IMR-90 (cell line): ENCODE results near the gene GSPT1. TPM values are rescaled to one million over a fixed set of nuclear protein-coding genes. Genes with fewer than 3 reads are reported as not detected.
"Not testable (repeated sequence)": the region's sequence is repeated elsewhere in the genome, so short reads cannot be mapped to it uniquely, and the experiment has no call there.

Source experiments
- ATAC-seq: fragments of 200-7000 bp; cut with Tn5 transposase; 2 replicates; pipeline ENCODE4 v1.9.1; 2020; ENCODE audit warnings: low read depth, mild to moderate bottlenecking, moderate library complexity
- BruUV-seq: library from RNA; stranded (reverse); fragments of 400-500 nt; replicated peaks from 2 replicates; lab custom pipeline; 2021; lab: Mats Ljungman, UMichigan
- CTCF ChIA-PET: fragments of 300-600 bp; formaldehyde crosslinking; extraction: SDS; loops from one replicate; lab custom pipeline; 2021; ENCODE audit warnings: antibody characterized with exemption; lab: Yijun Ruan, JAX
- POLR2A ChIA-PET: fragments of 300-600 bp; sonication (Branson Sonifier 250); formaldehyde crosslinking; loops from one replicate; lab custom pipeline; 2022; ENCODE audit warnings: antibody characterized with exemption; ENCODE audit not compliant: unreplicated experiment; lab: Charles Lee
- DNase-seq: peaks from one replicate; pipeline ENCODE4 v3.0.0; 2013
- H2AFZ ChIP-seq: replicated peaks from 2 replicates; pipeline ENCODE3; 2013; ENCODE audit warnings: low read length, mild to moderate bottlenecking; ENCODE audit not compliant: poor library complexity
- H2AK5ac ChIP-seq: 2 replicates; pipeline ENCODE4 v1.6.1; 2013; ENCODE audit warnings: low read depth, low read length, inconsistent platforms
- H2AK9ac ChIP-seq: replicated peaks from 2 replicates; pipeline ENCODE3; 2013; ENCODE audit warnings: mild to moderate bottlenecking, low read depth, low read length, moderate library complexity; ENCODE audit not compliant: poor library complexity
- H2BK120ac ChIP-seq: 2 replicates; pipeline ENCODE4 v1.6.1; 2013; ENCODE audit warnings: low read depth, low read length, inconsistent platforms
- H2BK15ac ChIP-seq: 3 replicates; pipeline ENCODE4 v1.6.1; 2013; ENCODE audit warnings: low read depth, low read length, inconsistent platforms
- H2BK20ac ChIP-seq: 2 replicates; pipeline ENCODE4 v1.6.1; 2013; ENCODE audit warnings: low read depth, mild to moderate bottlenecking, inconsistent platforms, low read length, moderate library complexity
- H2BK5ac ChIP-seq: 2 replicates; pipeline ENCODE4 v1.6.1; 2013; ENCODE audit warnings: mild to moderate bottlenecking, low read depth, low read length, inconsistent platforms; ENCODE audit not compliant: poor library complexity, severe bottlenecking
- H3K14ac ChIP-seq: replicated peaks from 2 replicates; pipeline ENCODE4 v1.6.1; 2013; ENCODE audit warnings: low read depth, low read length, inconsistent platforms
- H3K18ac ChIP-seq: 2 replicates; pipeline ENCODE4 v1.6.1; 2013; ENCODE audit warnings: low read depth, low read length, control low read depth
- H3K23ac ChIP-seq: 2 replicates; pipeline ENCODE4 v1.6.1; 2013; ENCODE audit warnings: low read depth, low read length, inconsistent platforms
- H3K27ac ChIP-seq: 2 replicates; pipeline ENCODE4 v1.5.1; 2013; ENCODE audit warnings: mild to moderate bottlenecking, control low read depth, low read length; ENCODE audit not compliant: insufficient read depth
- H3K27me3 ChIP-seq: 2 replicates; pipeline ENCODE4 v1.6.1; 2013; ENCODE audit warnings: low read length; ENCODE audit not compliant: control insufficient read depth, insufficient read depth
- H3K36me3 ChIP-seq: 2 replicates; pipeline ENCODE4 v1.6.1; 2013; ENCODE audit warnings: low read length, mixed read lengths; ENCODE audit not compliant: control insufficient read depth, insufficient read depth
- H3K4ac ChIP-seq: 2 replicates; pipeline ENCODE4 v1.6.1; 2013; ENCODE audit warnings: low read depth, low read length, inconsistent platforms
- H3K4me1 ChIP-seq: 2 replicates; pipeline ENCODE4 v1.6.1; 2013; ENCODE audit warnings: low read length, mixed read lengths; ENCODE audit not compliant: control insufficient read depth, insufficient read depth
- H3K4me2 ChIP-seq: 2 replicates; pipeline ENCODE4 v1.6.1; 2013; ENCODE audit warnings: low read depth, mild to moderate bottlenecking, control low read depth, low read length, moderate library complexity
- H3K4me3 ChIP-seq: 2 replicates; pipeline ENCODE4 v1.5.1; 2013; ENCODE audit warnings: low read depth, mild to moderate bottlenecking, control low read depth, low read length, moderate library complexity; ENCODE audit not compliant: insufficient read depth
- H3K56ac ChIP-seq: 2 replicates; pipeline ENCODE4 v1.6.1; 2013; ENCODE audit warnings: low read length, inconsistent platforms; ENCODE audit not compliant: insufficient read depth; ENCODE audit errors: extremely low read depth
- H3K79me1 ChIP-seq, 2 experiments: 2 replicates each; pipeline ENCODE4 v1.6.1; 2013; ENCODE audit warnings: low read length in 2 of 2, inconsistent platforms in 1 of 2, low read depth in 1 of 2
- H3K9ac ChIP-seq: 2 replicates; pipeline ENCODE4 v1.6.1; 2013; ENCODE audit warnings: low read depth, low read length, control low read depth
- H3K9me1 ChIP-seq: 2 replicates; pipeline ENCODE4 v1.6.1; 2013; ENCODE audit warnings: low read length, inconsistent platforms; ENCODE audit not compliant: insufficient read depth
- H3K9me3 ChIP-seq: 2 replicates; pipeline ENCODE4 v1.6.1; 2013; ENCODE audit warnings: low read length; ENCODE audit not compliant: control insufficient read depth, insufficient read depth
- H4K20me1 ChIP-seq: 2 replicates; pipeline ENCODE4 v1.6.1; 2013; ENCODE audit warnings: low read length, inconsistent platforms; ENCODE audit not compliant: insufficient read depth
- H4K5ac ChIP-seq: 2 replicates; pipeline ENCODE4 v1.6.1; 2013; ENCODE audit warnings: mild to moderate bottlenecking, low read depth, low read length, control low read depth
- H4K8ac ChIP-seq, 2 experiments: 2 replicates each; pipeline ENCODE4 v1.6.1; 2013; ENCODE audit warnings: low read depth in 2 of 2, low read length in 2 of 2, control low read depth in 1 of 2, inconsistent platforms in 1 of 2
- H4K91ac ChIP-seq: 2 replicates; pipeline ENCODE4 v1.6.1; 2013; ENCODE audit warnings: low read depth, low read length, inconsistent platforms; ENCODE audit not compliant: insufficient read depth
- WGBS, 2 experiments: methylation state at CpG; one replicate each; pipeline versions ENCODE4 v1.1.5 to v1.1.7; 2013; ENCODE audit warnings: missing lambda C conversion rate in 2 of 2; ENCODE audit not compliant: insufficient read length in 1 of 2; ENCODE audit errors: extremely low coverage in 2 of 2; 5-methylcytosine and 5-hydroxymethylcytosine counted together
- dilution Hi-C: fragments of 300-500 bp; cut with HindIII; formaldehyde crosslinking; loops from one replicate; pipeline ENCODE4 v1.14.3; 2018; ENCODE audit warnings: low sequenced_read_pairs; ENCODE audit not compliant: unreplicated experiment
- in situ Hi-C: fragments of 300-500 bp; cut with MboI; formaldehyde crosslinking; loops from 3 replicates; pipeline ENCODE4 v1.14.3; 2019; ENCODE audit warnings: low sequenced_read_pairs, inconsistent platforms, mixed read lengths
- intact Hi-C: fragments of 100-400 bp; cut with micrococcal nuclease; formaldehyde crosslinking; loops from 2 replicates; pipeline ENCODE4 v1.10.0; 2022
- microRNA-seq, 2 experiments: library from miRNA; stranded (forward) in 1 of 2; unstranded in 1 of 2; fragments of 10-50 nt in 1 of 2; fragments of <30 nt in 1 of 2; gene quantifications in 1 of 2; microRNA quantifications in 1 of 2; one replicate each; pipeline versions ENCODE3 to v1.1.0; 2013 to 2020; ENCODE audit not compliant: insufficient read depth in 1 of 2, insufficient read length in 1 of 2, unreplicated experiment in 1 of 2
- polyA plus RNA-seq, 3 experiments: library from polyadenylated mRNA; depleted of rRNA; stranded (reverse); fragments of >200 nt; gene quantifications; 2 replicates each; pipeline ENCODE4 v1.2.3, GENCODE V29; 2012; ENCODE audit warnings: low replicate concordance in 1 of 3
- small RNA-seq, 5 experiments: library from RNA; depleted of rRNA; stranded (forward); fragments of <200 nt; gene quantifications; one replicate each; pipeline ENCODE3, GENCODE V24; 2012
- total RNA-seq: library from RNA; depleted of rRNA; stranded (reverse); fragments of >200 nt; gene quantifications from 2 replicates; pipeline ENCODE4 v1.2.3, GENCODE V29; 2012; rRNA removed

GSPT1 gene
- total and polyA plus RNA-seq, 2 of the 4 experiments (the other 2 are of a cell fraction) = 76.3 to 84.8 TPM

GRCh38 chr16:11818970-11819369 is 96.8 kb downstream of the GSPT1 start:
- H4K8ac ChIP-seq, H2AK9ac ChIP-seq, H3K9me3 ChIP-seq, H4K91ac ChIP-seq, H3K4me1 ChIP-seq, H3K4ac ChIP-seq, H3K4me3 ChIP-seq, H2AK5ac ChIP-seq, H3K79me1 ChIP-seq, H3K56ac ChIP-seq, CTCF ChIA-PET, DNase-seq, H2AFZ ChIP-seq, H3K9ac ChIP-seq, H2BK15ac ChIP-seq, ATAC-seq, H3K23ac ChIP-seq, H2BK20ac ChIP-seq, BruUV-seq, H2BK5ac ChIP-seq, H3K4me2 ChIP-seq, dilution Hi-C loops, H3K14ac ChIP-seq, H3K9me1 ChIP-seq, POLR2A ChIA-PET, H3K27me3 ChIP-seq, H3K27ac ChIP-seq, H4K20me1 ChIP-seq, H2BK120ac ChIP-seq, H3K18ac ChIP-seq, H4K5ac ChIP-seq, H3K36me3 ChIP-seq: not testable (repeated sequence)
- intact Hi-C loops = loop anchor here (10.0 kb wide), 1 partner anchor 174 kb away; no protein-coding TSS in a partner anchor
- in situ Hi-C loops = loop anchor here (10.0 to 25.0 kb wide), 2 partner anchors 414 to 857 kb away; no protein-coding TSS in a partner anchor
- 100% methylated on average over 1 of the region's 13 CpGs; no CpG with 5 or more reads in 1 of the 2 experiments for WGBS, 2 experiments

Small RNA genes within 50 kb of the gene (microRNA-seq; reads per million reads assigned to microRNA genes)
- gene AC007216.5 (ENCODE audit: insufficient read depth, insufficient read length) (not detected), gene COX6CP1 (ENCODE audit: insufficient read depth, insufficient read length) (not detected)

Small RNA genes within 50 kb of the gene (small RNA-seq; reads per million reads assigned to genes)
- gene AC007216.5 (0 reads per million in 5 experiments), gene COX6CP1 (0 to 1.7 (median 0) reads per million in 5 experiments)

Other genes with a start within 250 kb of the GSPT1 start
- 8.6 and 10.0 TPM in 2 replicates for gene SNN, start 247.5 kb downstream of the GSPT1 start, total RNA-seq
- 11.8 and 13.0 TPM in 2 replicates for gene SNN, start 247.5 kb downstream of the GSPT1 start, polyA plus RNA-seq (2012; rRNA removed)
- gene TXNDC11, start 173.1 kb downstream of the GSPT1 start, total RNA-seq = 23.9 and 25.3 TPM in 2 replicates
- 42.9 and 50.0 TPM in 2 replicates for gene TXNDC11, start 173.1 kb downstream of the GSPT1 start, polyA plus RNA-seq (2012; rRNA removed)
- gene ZC3H7A, start 118.7 kb downstream of the GSPT1 start, total RNA-seq = 22.2 and 33.3 TPM in 2 replicates
- 48.3 and 53.9 TPM in 2 replicates for gene ZC3H7A, start 118.7 kb downstream of the GSPT1 start, polyA plus RNA-seq (2012; rRNA removed)
- gene RSL1D1, start 64.4 kb downstream of the GSPT1 start, total RNA-seq = 77.4 and 137 TPM in 2 replicates
- gene RSL1D1, start 64.4 kb downstream of the GSPT1 start, polyA plus RNA-seq (2012; rRNA removed) = 55.8 and 63.8 TPM in 2 replicates
- gene NPIPB2, start 26.1 kb upstream of the GSPT1 start, total RNA-seq = 1.4 and 2.2 TPM in 2 replicates
- 7.7 and 13.4 TPM in 2 replicates for gene NPIPB2, start 26.1 kb upstream of the GSPT1 start, polyA plus RNA-seq (2012; rRNA removed)
- not detected in 2 replicates for gene TNFRSF17, start 49.3 kb upstream of the GSPT1 start, total RNA-seq
- gene TNFRSF17, start 49.3 kb upstream of the GSPT1 start, polyA plus RNA-seq (2012; rRNA removed) = not detected in 2 replicates
- gene SNX29, start 60.8 kb upstream of the GSPT1 start, total RNA-seq = 14.7 and 21.3 TPM in 2 replicates
- 5.0 TPM in 2 replicates for gene SNX29, start 60.8 kb upstream of the GSPT1 start, polyA plus RNA-seq (2012; rRNA removed)